Measurements from ENCODE around the gene ADO.

DNA sequence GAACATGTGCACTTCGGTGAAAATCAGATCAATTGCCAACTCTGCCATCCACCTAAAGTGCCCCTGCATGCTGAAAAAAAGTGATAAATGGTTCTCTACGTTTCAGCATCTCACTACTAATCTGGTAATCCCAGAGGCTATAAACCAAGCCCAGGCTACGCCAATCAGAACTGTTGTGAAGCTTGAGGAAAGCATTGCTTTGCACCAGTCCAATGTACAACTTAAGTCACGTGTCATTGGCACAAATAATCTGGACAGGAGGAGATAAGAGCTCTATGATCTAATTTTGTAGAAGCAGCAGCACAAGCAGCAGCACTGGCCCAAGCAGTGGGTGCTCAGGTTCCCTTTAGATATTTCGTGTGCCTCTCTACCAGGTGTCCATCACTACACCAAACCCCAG lies 16.1 kb downstream of the ADO start:
- TF ChIP-seq, protein P1, sequence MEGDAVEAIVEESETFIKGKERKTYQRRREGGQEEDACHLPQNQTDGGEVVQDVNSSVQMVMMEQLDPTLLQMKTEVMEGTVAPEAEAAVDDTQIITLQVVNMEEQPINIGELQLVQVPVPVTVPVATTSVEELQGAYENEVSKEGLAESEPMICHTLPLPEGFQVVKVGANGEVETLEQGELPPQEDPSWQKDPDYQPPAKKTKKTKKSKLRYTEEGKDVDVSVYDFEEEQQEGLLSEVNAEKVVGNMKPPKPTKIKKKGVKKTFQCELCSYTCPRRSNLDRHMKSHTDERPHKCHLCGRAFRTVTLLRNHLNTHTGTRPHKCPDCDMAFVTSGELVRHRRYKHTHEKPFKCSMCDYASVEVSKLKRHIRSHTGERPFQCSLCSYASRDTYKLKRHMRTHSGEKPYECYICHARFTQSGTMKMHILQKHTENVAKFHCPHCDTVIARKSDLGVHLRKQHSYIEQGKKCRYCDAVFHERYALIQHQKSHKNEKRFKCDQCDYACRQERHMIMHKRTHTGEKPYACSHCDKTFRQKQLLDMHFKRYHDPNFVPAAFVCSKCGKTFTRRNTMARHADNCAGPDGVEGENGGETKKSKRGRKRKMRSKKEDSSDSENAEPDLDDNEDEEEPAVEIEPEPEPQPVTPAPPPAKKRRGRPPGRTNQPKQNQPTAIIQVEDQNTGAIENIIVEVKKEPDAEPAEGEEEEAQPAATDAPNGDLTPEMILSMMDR (IDR thresholded peaks at IDR 0.05): no peak
- no peak for TF ChIP-seq POLR2A (IDR thresholded peaks at IDR 0.05)

Data from testis (tissue), 2 donors.